Stimulated activated CD8-positive, alpha-beta memory T cell treated with anti-CD3 and anti-CD28 coated beads, Interleukin-12 subunit alpha, Interleukin-12 subunit beta, amount 100 ng/mL, for 1 hour (primary cell): ENCODE measurements around the gene FGF22.
A peak's percentile ranks its signal among the peaks of the same experiment; 100 is the strongest.
"Not testable (repeated sequence)": the region's sequence is repeated elsewhere in the genome, so short reads cannot be mapped to it uniquely, and the experiment has no call there.

ENCODE experiments used
- DNase-seq: peaks from one replicate; pipeline ENCODE4 v3.0.0-alpha.2; 2020; ENCODE audit warnings: low read depth

The FGF22 gene

GRCh38 chr19:639253-640160 is at the start of gene FGF22:
TSS of gene FGF22 (plus strand) at chr19:639879. CDS start at chr19:639926, 47 bp downstream.
- peak; percentile 94 for DNase-seq

- DNase-seq: no peak
These were observed 49.3 kb upstream of the FGF22 start for GRCh38 chr19:590396-590745.

- DNase-seq: no peak
These were observed 49.0 kb upstream of the FGF22 start for GRCh38 chr19:590750-591098.

- no peak for DNase-seq
These were observed 48.4 kb upstream of the FGF22 start for GRCh38 chr19:591099-591958.

- no peak for DNase-seq
These were observed 47.6 kb upstream of the FGF22 start for GRCh38 chr19:592101-592500.

- DNase-seq: no peak
These were observed 46.6 kb upstream of the FGF22 start for GRCh38 chr19:593055-593454.

GRCh38 chr19:593505-593904 is 46.2 kb upstream of the FGF22 start:
- DNase-seq: no peak

GRCh38 chr19:594265-594870 is 45.3 kb upstream of the FGF22 start:
- DNase-seq: no peak

GRCh38 chr19:595326-596262 is 44.1 kb upstream of the FGF22 start:
- DNase-seq: no peak

- no peak for DNase-seq
These were observed 43.4 kb upstream of the FGF22 start for GRCh38 chr19:596263-596655.

- no peak for DNase-seq
These were observed 42.0 kb upstream of the FGF22 start for GRCh38 chr19:597406-598315.

- no peak for DNase-seq
These were observed 38.4 kb upstream of the FGF22 start for GRCh38 chr19:601310-601709.

GRCh38 chr19:601790-602189 is 37.9 kb upstream of the FGF22 start:
- DNase-seq: no peak

- DNase-seq: no peak
These were observed 37.0 kb upstream of the FGF22 start for GRCh38 chr19:602391-603301.

- not testable (repeated sequence) for DNase-seq
These were observed 36.4 kb upstream of the FGF22 start for GRCh38 chr19:603302-603639.

GRCh38 chr19:603779-604178 is 35.9 kb upstream of the FGF22 start:
- DNase-seq: not testable (repeated sequence)

- no peak for DNase-seq
These were observed 35.3 kb upstream of the FGF22 start for GRCh38 chr19:604355-604754.

- DNase-seq: not testable (repeated sequence)
These were observed 34.4 kb upstream of the FGF22 start for GRCh38 chr19:605061-605971.
